HepG2 (cell line): ENCODE results near the gene PPM1H. TPM values are rescaled to one million over a fixed set of nuclear protein-coding genes. Genes with fewer than 3 reads are reported as not detected.
A peak's percentile ranks its signal among the peaks of the same experiment; 100 is the strongest.

Experiments used
- CREB1 ChIP-seq, 2 experiments: fragments of 450-650 bp in 1 of 2; IDR thresholded peaks; 2 replicates each; pipeline ENCODE4 v1.6.1; 2016 to 2017; ENCODE audit warnings: control low read depth in 1 of 2, mild to moderate bottlenecking in 1 of 2, missing compliant biosample characterization in 1 of 2, missing genetic modification characterization in 1 of 2
- FOXA1 ChIP-seq, 2 experiments: fragments of 450-650 bp in 1 of 2; sonication (generic) in 1 of 2; formaldehyde crosslinking in 1 of 2; IDR thresholded peaks; 2 replicates each; pipeline versions ENCODE4 v1.4.0 to v1.6.1; 2016 to 2020; ENCODE audit warnings: missing genetic modification reagents in 1 of 2
- GATAD1 ChIP-seq: IDR thresholded peaks from 2 replicates; pipeline ENCODE4 v1.6.1; 2016; ENCODE audit warnings: missing genetic modification reagents, missing compliant biosample characterization
- JARID2 ChIP-seq: sonication (generic); formaldehyde crosslinking; IDR thresholded peaks from 2 replicates; pipeline ENCODE4 v1.8.1; 2023; ENCODE audit warnings: missing genetic modification reagents, inconsistent platforms; ENCODE audit not compliant: insufficient replicate concordance
- KAT7 ChIP-seq: IDR thresholded peaks from 2 replicates; pipeline ENCODE4 v1.6.1; 2018; ENCODE audit warnings: borderline replicate concordance, missing compliant biosample characterization
- KDM5A ChIP-seq: fragments of 200-600 bp; sonication (generic); IDR thresholded peaks from 2 replicates; pipeline ENCODE4 v1.7.0; 2018; ENCODE audit warnings: antibody characterized with exemption, mild to moderate bottlenecking, low read length, borderline replicate concordance
- KLF12 ChIP-seq: sonication (generic); formaldehyde crosslinking; IDR thresholded peaks from 2 replicates; pipeline ENCODE4 v1.4.0; 2020; ENCODE audit warnings: missing genetic modification reagents, borderline replicate concordance
- MEIS2 ChIP-seq: sonication (generic); formaldehyde crosslinking; IDR thresholded peaks from 2 replicates; pipeline ENCODE4 v1.9.0; 2021; ENCODE audit warnings: mild to moderate bottlenecking, missing genetic modification reagents
- NCOA5 ChIP-seq: sonication (generic); formaldehyde crosslinking; IDR thresholded peaks from 2 replicates; pipeline ENCODE4 v1.4.0; 2020; ENCODE audit warnings: missing genetic modification reagents
- NFYC ChIP-seq: IDR thresholded peaks from 2 replicates; pipeline ENCODE4 v1.6.1; 2016; ENCODE audit warnings: missing genetic modification reagents, missing compliant biosample characterization
- RFX3 ChIP-seq: IDR thresholded peaks from 2 replicates; pipeline ENCODE4 v1.6.1; 2016; ENCODE audit warnings: missing biosample characterization, missing genetic modification reagents
- ZFP36L2 ChIP-seq: sonication (generic); formaldehyde crosslinking; IDR thresholded peaks from 2 replicates; pipeline ENCODE4 v1.4.0; 2020; ENCODE audit warnings: missing genetic modification reagents
- ZKSCAN1 ChIP-seq: fragments of 150-350 bp; IDR thresholded peaks from 2 replicates; pipeline ENCODE4 v1.6.1; 2014; ENCODE audit warnings: low read length
- ZNF235 ChIP-seq: sonication (generic); formaldehyde crosslinking; IDR thresholded peaks from 2 replicates; pipeline ENCODE4 v1.8.1; 2023; ENCODE audit warnings: mild to moderate bottlenecking, missing genetic modification reagents, borderline replicate concordance
- ZNF264 ChIP-seq: sonication (generic); formaldehyde crosslinking; IDR thresholded peaks from 2 replicates; pipeline ENCODE4 v1.4.0; 2020; ENCODE audit warnings: missing genetic modification reagents
- ZNF30 ChIP-seq: sonication (generic); formaldehyde crosslinking; IDR thresholded peaks from 2 replicates; pipeline ENCODE4 v1.5.0; 2020; ENCODE audit warnings: mild to moderate bottlenecking, missing genetic modification reagents
- ZNF354B ChIP-seq: sonication (generic); formaldehyde crosslinking; IDR thresholded peaks from 2 replicates; pipeline ENCODE4 v1.8.0; 2022; ENCODE audit warnings: mild to moderate bottlenecking, missing genetic modification reagents
- ZNF430 ChIP-seq: sonication (generic); formaldehyde crosslinking; IDR thresholded peaks from 2 replicates; pipeline ENCODE4 v1.9.0; 2021; ENCODE audit warnings: mild to moderate bottlenecking, missing genetic modification reagents
- ZNF552 ChIP-seq: sonication (generic); formaldehyde crosslinking; IDR thresholded peaks from 2 replicates; pipeline ENCODE4 v1.9.0; 2022; ENCODE audit warnings: missing genetic modification reagents, mild to moderate bottlenecking, borderline replicate concordance
- ZNF569 ChIP-seq: sonication (generic); formaldehyde crosslinking; IDR thresholded peaks from 2 replicates; pipeline ENCODE4 v1.5.0; 2020; ENCODE audit warnings: mild to moderate bottlenecking, missing genetic modification reagents, moderate library complexity, borderline replicate concordance
- ZNF589 ChIP-seq: sonication (generic); formaldehyde crosslinking; conservative IDR thresholded peaks from 2 replicates; pipeline ENCODE4 v1.8.0; 2022; ENCODE audit warnings: mild to moderate bottlenecking, moderate library complexity, missing genetic modification reagents
- ZNF674 ChIP-seq: sonication (generic); formaldehyde crosslinking; IDR thresholded peaks from 2 replicates; pipeline ENCODE4 v1.5.0; 2020; ENCODE audit warnings: low read depth, mild to moderate bottlenecking, missing genetic modification reagents
- ZNF678 ChIP-seq: sonication (generic); formaldehyde crosslinking; IDR thresholded peaks from 2 replicates; pipeline ENCODE4 v1.4.0; 2020; ENCODE audit warnings: mild to moderate bottlenecking, missing genetic modification reagents
- ZNF841 ChIP-seq: sonication (generic); formaldehyde crosslinking; IDR thresholded peaks from 2 replicates; pipeline ENCODE4 v1.8.1; 2023; ENCODE audit warnings: missing genetic modification reagents, borderline replicate concordance
- polyA plus RNA-seq, 8 experiments: library from polyadenylated mRNA; depleted of rRNA in 3 of 8; stranded (reverse) in 7 of 8; unstranded in 1 of 8; fragments of >200 nt; fragmentation: Illumina TruSeq in 4 of 8; extraction: Trizol in 4 of 8; gene quantifications; 2 replicates each; pipeline versions ENCODE4 v1.2.1 to v1.2.3, GENCODE V29; 2011 to 2016; ENCODE audit warnings: low read depth in 4 of 8, missing spikeins in 1 of 8, mixed read lengths in 1 of 8; ENCODE audit not compliant: insufficient read depth in 1 of 8
- total RNA-seq, 5 experiments: library from RNA; depleted of rRNA; stranded (reverse); fragments of >200 nt; fragmentation: Illumina TruSeq; extraction: Trizol; gene quantifications; 2 replicates each; pipeline ENCODE4 v1.2.3, GENCODE V29; 2016; ENCODE audit warnings: low read depth in 1 of 5
- TF ChIP-seq, protein P1 (sequence below): sonication (generic); formaldehyde crosslinking; IDR thresholded peaks from 2 replicates; pipeline ENCODE4 v1.8.0; 2022; ENCODE audit warnings: mild to moderate bottlenecking, missing genetic modification reagents, borderline replicate concordance
- TF ChIP-seq, protein P2 (sequence below): sonication (generic); formaldehyde crosslinking; IDR thresholded peaks from 2 replicates; pipeline ENCODE4 v1.5.0; 2020; ENCODE audit warnings: missing genetic modification reagents, mild to moderate bottlenecking, borderline replicate concordance
- TF ChIP-seq, protein P3 (sequence below): sonication (generic); formaldehyde crosslinking; IDR thresholded peaks from 2 replicates; pipeline ENCODE4 v1.8.0; 2022; ENCODE audit warnings: mild to moderate bottlenecking, missing genetic modification reagents; ENCODE audit not compliant: insufficient replicate concordance

The PPM1H gene
- total and polyA plus RNA-seq, 2 of the 13 experiments (the other 11 are each of a cell fraction or from before 2014, with no cell fraction given) = 29.1 to 38.1 TPM

DNA sequence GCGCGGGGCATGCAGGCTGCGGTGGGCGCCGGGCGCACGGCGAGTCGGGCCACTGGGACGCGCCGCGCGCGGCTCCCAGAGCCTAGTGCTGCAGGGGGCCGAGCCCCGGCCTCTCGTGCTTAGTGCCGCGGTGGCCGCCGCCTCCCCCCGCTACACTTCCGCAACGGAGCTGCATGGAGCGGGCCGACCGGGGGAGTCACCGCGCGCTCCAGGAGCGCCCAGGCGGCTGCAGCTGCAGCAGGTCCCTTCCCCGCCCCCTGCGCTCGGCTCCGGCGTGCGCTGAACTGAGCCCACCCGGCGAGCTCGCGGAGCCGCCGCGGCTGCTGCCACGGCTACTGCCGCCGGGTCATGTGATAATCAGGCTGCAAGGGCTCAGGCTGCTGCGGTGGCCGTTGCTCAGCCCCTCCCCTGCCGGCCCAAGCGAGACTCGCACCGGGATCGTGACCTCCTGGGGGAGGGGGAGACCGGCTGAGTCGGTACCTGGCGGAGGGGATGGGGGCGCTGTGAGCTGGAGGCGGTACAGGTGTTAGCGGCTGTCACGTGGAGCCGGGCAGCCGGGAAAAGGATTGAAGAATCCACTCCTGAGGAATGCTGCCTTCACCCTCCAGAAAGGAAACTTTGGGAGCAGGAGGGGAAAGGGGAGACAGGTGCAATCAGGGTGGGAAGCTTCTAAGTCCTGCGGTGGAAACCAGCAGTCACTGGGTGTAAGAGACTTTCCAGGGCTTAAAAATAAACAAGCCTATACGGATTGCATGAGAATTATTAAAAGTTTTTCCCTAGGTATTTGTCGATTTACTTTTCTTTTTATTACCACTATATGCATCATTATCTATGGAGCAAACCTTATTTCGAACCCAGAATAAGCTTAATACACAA lies at the start of gene PPM1H (continued):
- TF ChIP-seq, protein P1, sequence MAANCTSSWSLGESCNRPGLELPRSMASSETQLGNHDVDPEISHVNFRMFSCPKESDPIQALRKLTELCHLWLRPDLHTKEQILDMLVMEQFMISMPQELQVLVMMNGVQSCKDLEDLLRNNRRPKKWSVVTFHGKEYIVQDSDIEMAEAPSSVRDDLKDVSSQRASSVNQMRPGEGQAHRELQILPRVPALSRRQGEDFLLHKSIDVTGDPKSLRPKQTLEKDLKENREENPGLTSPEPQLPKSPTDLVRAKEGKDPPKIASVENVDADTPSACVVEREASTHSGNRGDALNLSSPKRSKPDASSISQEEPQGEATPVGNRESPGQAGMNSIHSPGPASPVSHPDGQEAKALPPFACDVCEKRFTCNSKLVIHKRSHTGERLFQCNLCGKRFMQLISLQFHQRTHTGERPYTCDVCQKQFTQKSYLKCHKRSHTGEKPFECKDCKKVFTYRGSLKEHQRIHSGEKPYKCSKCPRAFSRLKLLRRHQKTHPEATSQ (CRISPR knock-in tag) = no peak; the same call in 1 of the 2 replicates
- TF ChIP-seq ZNF354B (CRISPR knock-in tag) = peak; percentile 93
- TF ChIP-seq ZNF674 (CRISPR knock-in tag) = no peak
- no peak for TF ChIP-seq ZNF569 (CRISPR knock-in tag)
- no peak for TF ChIP-seq CREB1 (IDR thresholded peaks at IDR 0.05)
- no peak for TF ChIP-seq CREB1 (CRISPR knock-in tag; IDR thresholded peaks at IDR 0.05)
- TF ChIP-seq FOXA1 (IDR thresholded peaks at IDR 0.05) = no peak
- TF ChIP-seq FOXA1 (CRISPR knock-in tag; IDR thresholded peaks at IDR 0.05) = peak; percentile 43; the same call in 1 of the 2 replicates
- TF ChIP-seq, protein P2, sequence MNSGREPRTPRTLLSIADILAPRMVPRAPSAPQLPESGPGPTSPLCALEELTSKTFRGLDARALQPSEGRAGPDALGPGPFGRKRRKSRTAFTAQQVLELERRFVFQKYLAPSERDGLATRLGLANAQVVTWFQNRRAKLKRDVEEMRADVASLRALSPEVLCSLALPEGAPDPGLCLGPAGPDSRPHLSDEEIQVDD (CRISPR knock-in tag) = peak; percentile 83; the same call in 1 of the 2 replicates
- TF ChIP-seq ZFP36L2 (CRISPR knock-in tag) = no peak
- TF ChIP-seq ZKSCAN1 = no peak
- peak; percentile 80 for TF ChIP-seq MEIS2 (CRISPR knock-in tag)
- TF ChIP-seq, protein P3, sequence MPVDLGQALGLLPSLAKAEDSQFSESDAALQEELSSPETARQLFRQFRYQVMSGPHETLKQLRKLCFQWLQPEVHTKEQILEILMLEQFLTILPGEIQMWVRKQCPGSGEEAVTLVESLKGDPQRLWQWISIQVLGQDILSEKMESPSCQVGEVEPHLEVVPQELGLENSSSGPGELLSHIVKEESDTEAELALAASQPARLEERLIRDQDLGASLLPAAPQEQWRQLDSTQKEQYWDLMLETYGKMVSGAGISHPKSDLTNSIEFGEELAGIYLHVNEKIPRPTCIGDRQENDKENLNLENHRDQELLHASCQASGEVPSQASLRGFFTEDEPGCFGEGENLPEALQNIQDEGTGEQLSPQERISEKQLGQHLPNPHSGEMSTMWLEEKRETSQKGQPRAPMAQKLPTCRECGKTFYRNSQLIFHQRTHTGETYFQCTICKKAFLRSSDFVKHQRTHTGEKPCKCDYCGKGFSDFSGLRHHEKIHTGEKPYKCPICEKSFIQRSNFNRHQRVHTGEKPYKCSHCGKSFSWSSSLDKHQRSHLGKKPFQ (CRISPR knock-in tag) = peak; percentile 29
- TF ChIP-seq JARID2 (CRISPR knock-in tag) = peak; percentile 64
- TF ChIP-seq ZNF841 (CRISPR knock-in tag) = 0 out of 2 replicates have a peak, but pooled peaks have one; percentile 38
- peak; percentile 70 for TF ChIP-seq GATAD1 (CRISPR knock-in tag)
- TF ChIP-seq RFX3 (CRISPR knock-in tag) = peak; percentile 34; the same call in 1 of the 2 replicates
- no peak for TF ChIP-seq ZNF30 (CRISPR knock-in tag)
- peak; percentile 72 for TF ChIP-seq KAT7
- no peak; the same call in 1 of the 2 replicates for TF ChIP-seq NFYC (CRISPR knock-in tag)
- no peak for TF ChIP-seq NCOA5 (CRISPR knock-in tag)
- TF ChIP-seq KDM5A = no peak
- no peak for TF ChIP-seq ZNF430 (CRISPR knock-in tag)
- TF ChIP-seq ZNF235 (CRISPR knock-in tag) = 0 out of 2 replicates have a peak, but pooled peaks have one; percentile 53
- peak; percentile 96 for TF ChIP-seq ZNF589 (CRISPR knock-in tag)
- no peak for TF ChIP-seq ZNF678 (CRISPR knock-in tag)
- no peak for TF ChIP-seq ZNF264 (CRISPR knock-in tag)
- TF ChIP-seq KLF12 (CRISPR knock-in tag) = no peak
- TF ChIP-seq ZNF552 (CRISPR knock-in tag) = peak; percentile 61; the same call in 1 of the 2 replicates
